Articular chondrocyte of knee joint (primary cell): ENCODE results near the gene DEFB123. TPM values are rescaled to one million over a fixed set of nuclear protein-coding genes. Genes with fewer than 3 reads are reported as not detected.

ENCODE experiments used
- total RNA-seq: library from RNA; depleted of rRNA; stranded (reverse); fragments of >200 nt; gene quantifications from 2 replicates; pipeline ENCODE4 v1.2.3, GENCODE V29; 2012

DEFB123 gene, protein sequence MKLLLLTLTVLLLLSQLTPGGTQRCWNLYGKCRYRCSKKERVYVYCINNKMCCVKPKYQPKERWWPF
- not detected in 2 replicates for total RNA-seq

DNA sequence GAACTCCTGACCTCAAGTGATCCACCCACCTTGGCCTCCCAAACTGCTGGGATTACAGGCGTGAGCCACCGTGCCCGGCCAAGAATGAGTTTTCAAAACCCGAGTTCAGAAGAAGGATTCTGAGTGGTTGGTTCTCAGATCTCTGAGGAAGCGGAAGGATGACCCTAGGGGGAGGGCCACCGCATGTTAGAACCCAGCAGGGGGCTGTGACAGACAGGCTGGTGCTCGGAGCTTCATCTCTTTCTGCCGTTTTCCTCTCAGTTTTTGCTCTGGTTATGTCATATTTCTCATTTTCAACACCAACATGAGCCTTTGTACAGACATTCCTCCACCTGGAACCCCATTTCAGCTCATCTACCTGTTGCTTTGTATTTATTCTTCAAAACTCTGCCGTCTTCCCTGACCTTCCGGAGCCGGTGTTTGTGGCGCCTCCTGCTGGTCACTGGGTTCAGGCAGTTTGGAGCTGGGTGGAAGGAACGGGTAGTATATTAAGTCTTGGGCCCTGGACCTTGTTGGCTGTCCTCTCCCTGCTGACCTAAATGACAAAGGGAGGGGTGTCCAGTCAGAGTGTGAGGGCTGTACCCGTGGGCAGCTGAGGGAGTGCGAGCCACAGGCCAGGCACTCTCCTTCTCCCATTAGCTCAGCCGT, at the start of gene DEFB123:
DEFB123 (plus strand) TSS at position 621 of the 648 bp plus-strand sequence. CDS start 67 bp downstream, outside the sequence.

DNA sequence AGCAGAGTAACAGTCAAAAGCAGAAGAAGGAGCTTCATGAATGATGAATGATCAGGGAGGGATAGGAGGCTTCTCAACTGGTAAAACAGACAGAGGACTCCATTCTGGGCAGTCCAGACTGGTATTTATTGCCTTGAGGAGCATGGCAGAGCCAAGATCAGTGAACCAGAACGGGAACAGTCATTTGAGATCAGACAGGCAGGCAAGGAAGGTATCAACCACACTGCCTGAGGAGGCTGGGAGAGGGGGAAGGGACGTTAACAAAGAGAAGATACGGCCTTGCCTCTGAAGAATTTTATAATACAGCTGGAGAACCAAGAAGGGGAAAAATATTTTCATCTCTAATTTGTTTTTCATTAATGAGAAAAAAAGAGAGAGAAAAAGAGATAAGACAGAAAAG, 34.3 kb upstream of the DEFB123 start, which contains the start of gene DEFB121:
DEFB121 (minus strand) TSS at position 101 of the 400 bp plus-strand sequence; CDS start at position 38, 63 bp downstream.

DNA sequence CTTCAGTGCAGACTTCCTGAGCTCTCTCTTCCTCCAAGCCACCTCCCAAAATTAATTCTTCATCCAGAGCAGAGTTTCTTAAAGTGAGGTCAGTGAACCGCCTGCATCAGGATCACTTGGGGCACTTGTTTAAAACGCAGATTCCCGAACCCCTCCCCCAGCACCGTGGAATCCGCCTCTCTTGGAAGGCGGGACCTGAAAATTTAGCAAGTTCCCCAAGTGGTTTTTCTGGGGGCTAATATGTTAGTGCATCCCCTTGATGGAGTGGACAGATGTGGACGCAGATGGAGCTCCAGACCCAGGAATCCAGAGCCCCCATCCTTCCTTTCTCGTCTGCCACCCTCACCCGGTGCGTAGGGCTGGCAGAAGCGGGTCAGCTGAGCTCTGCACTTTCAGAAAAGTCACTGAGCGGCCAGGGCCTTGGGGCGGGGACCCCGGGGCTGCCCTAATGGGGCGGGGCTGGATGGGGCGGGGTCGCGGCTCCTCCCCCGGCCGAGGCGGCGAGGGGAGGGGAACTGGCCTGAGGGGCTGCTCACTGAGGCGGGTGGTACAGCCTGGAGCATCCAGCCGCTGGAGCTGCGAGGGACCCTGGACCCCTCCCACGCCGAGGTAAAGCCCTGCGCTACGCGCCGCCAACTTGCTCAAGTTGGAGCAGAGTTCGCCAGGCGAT, 34.5 kb downstream of the DEFB123 start, which contains the start of the genes DEFB124 and REM1:
DEFB124 (minus strand) TSS at position 370 of the 670 bp plus-strand sequence. CDS start 2,114 bp downstream, outside the sequence.
REM1 (plus strand) TSS at position 531 of the 670 bp plus-strand sequence. CDS start 1,158 bp downstream, outside the sequence.

Other genes with a start within 250 kb of the DEFB123 start
- gene DEFB115, start 183.0 kb upstream of the DEFB123 start, total RNA-seq, result not detected in 2 replicates
- gene DEFB116, start 132.0 kb upstream of the DEFB123 start, total RNA-seq, result not detected in 2 replicates
- gene DEFB118, start 72.0 kb upstream of the DEFB123 start, total RNA-seq, result not detected in 2 replicates
- not detected in 2 replicates for gene DEFB119, start 50.0 kb upstream of the DEFB123 start, total RNA-seq
- not detected in 2 replicates for gene DEFB121, start 34.4 kb upstream of the DEFB123 start, total RNA-seq
- gene DEFB124, start 34.5 kb downstream of the DEFB123 start, total RNA-seq, result not detected in 2 replicates
- 0.76 and 0.78 TPM in 2 replicates for gene REM1, start 34.7 kb downstream of the DEFB123 start, total RNA-seq
- 110 and 124 TPM in 2 replicates for gene HM13, start 73.8 kb downstream of the DEFB123 start, total RNA-seq
- gene ID1, start 164.7 kb downstream of the DEFB123 start, total RNA-seq, result 154 and 364 TPM in 2 replicates
- not detected in 2 replicates for gene COX4I2, start 197.3 kb downstream of the DEFB123 start, total RNA-seq